SHP77 (cell line): ENCODE results near the gene ARSG.
A peak's percentile ranks its signal among the peaks of the same experiment; 100 is the strongest.
"Not testable (repeated sequence)": the region's sequence is repeated elsewhere in the genome, so short reads cannot be mapped to it uniquely, and the experiment has no call there.

Source experiments
- DNase-seq, 2 experiments: peaks; one replicate each; lab custom pipeline; 2025; lab: John Stamatoyannopoulos, UW

Gene ARSG

DNA sequence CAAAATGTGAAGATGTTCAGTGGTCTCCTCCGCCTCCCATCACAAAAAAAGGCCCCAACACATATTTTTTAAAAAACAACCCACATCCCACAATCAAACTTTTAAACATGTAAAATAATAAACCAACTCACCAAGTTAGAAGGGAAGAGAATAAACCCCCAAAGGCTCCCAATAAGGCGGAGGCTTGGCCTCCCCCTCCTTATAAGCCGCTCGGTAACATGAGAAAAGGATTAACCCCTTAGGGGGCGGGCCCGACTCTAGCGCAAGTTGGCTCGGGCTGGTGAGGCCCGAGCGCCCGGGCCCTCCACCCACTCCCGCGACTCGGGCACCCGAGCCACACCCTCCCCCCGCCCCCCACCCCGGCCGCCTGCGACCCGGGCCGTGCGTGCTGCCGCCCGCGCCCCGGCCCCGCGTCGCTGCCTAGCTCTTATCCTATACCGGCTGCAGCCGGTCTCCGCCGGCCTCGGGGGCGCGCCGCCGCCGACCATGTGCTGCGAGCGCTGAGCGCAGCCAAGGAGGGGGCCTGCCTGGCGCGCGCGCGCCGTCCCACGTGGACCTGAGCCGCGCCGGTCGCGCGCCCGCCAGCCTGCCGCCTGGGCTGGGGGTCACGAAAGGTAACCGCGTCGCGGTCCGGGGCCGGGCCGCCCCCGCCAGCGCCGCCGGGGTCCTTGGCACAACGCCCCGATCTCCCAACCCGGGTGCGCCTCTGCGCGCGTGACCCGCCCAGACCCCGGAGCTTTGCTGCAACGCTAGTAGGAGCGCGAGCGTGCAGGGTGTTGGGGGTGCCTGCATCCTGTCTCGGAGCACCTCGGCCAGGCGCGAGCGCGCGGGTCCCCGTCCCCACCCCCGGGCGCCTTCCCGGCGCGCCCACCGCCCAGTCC is at the start of gene ARSG, which contains the start of gene SLC16A6:
TSS of gene ARSG (plus strand) at position 541 of the 881 bp plus-strand sequence. CDS start 15,999 bp downstream, outside the sequence.
TSS of gene SLC16A6 (minus strand) at position 173 of the 881 bp plus-strand sequence. CDS start 12,807 bp downstream, outside the sequence.
- DNase-seq, result peak in 1 of 2 experiments; percentile 18

GRCh38 chr17:68246271-68247028 is 44.8 kb upstream of the ARSG start:
- DNase-seq, result no peak

DNA sequence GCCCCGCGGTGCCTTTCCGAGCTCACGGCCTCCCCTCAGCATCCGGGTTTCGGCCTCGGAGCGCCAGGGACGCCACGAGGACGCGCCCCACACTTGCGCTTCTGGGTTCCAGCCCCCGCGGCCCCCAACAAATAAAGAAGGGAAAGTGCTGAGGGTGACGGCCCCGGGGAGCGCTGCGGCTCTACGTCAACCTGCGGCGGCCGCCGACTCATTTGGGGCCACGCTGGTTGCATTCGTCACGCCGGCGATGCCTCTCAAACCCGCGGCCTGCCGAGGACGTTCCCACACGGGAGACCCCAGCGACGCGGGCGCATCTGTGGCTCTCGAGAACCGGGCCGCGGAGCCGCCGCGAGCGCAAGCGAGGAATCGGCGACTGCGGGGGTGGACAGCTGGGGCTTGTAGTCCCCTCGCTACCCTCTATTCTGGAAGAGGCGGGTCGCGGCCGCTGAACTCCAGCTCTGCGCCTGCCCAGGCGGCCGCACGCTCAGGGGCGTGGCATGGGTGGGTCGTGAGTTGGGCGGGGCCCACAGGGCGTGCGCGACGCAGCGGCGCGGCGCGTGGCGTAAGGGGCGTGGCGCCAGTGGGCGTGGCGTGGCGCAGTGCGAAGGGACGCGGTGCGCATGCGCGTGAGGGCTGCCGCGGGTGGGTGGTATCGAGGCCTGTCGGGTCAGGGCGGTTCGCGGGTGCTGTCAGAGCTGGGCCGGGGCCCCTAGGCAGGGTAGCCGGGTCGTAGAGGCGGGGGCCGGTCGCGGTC is 43.7 kb upstream of the ARSG start, which contains the start of gene AMZ2:
TSS of gene AMZ2 (plus strand) at position 599 of the 754 bp plus-strand sequence. CDS start 2,145 bp downstream, outside the sequence.
- DNase-seq, result peak; percentile 79 to 80

DNA sequence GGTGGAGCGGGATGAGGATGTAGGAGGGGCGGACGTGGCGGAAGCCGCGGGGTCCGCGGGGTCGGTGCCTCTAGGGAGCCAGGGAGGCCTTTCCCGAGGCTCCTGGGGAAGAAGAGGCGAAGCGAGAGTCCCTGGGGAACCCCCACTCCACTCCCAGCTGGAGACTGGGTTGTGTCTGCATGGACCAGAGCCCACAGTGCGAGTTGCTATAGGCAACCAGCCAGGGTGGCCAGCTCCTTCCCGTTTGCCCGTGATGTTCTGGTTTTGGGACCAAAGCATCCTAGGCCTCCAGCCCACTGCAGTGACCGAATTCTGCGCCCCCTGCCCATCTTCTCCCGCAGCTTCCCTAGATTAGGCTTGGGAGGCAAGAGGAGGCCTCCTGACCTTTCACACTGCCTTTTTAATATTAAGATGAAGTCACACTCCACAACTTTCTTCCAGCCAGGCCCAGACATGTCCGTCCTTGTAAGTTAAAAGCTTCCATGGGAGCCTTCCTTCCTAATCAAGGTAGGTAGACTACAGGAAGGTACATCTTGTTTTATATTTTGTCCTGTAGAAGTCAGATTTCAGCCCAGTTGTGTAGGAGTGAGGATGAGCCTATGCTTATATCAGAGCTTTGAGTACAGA is 43.0 kb upstream of the ARSG start:
- DNase-seq, result no peak

GRCh38 chr17:68248891-68249290 is 42.4 kb upstream of the ARSG start:
- no peak for DNase-seq

- no peak for DNase-seq
Observed at GRCh38 chr17:68249354-68249765, 41.9 kb upstream of the ARSG start.

GRCh38 chr17:68253426-68253825 is 37.9 kb upstream of the ARSG start:
- DNase-seq, result not testable (repeated sequence)

DNA sequence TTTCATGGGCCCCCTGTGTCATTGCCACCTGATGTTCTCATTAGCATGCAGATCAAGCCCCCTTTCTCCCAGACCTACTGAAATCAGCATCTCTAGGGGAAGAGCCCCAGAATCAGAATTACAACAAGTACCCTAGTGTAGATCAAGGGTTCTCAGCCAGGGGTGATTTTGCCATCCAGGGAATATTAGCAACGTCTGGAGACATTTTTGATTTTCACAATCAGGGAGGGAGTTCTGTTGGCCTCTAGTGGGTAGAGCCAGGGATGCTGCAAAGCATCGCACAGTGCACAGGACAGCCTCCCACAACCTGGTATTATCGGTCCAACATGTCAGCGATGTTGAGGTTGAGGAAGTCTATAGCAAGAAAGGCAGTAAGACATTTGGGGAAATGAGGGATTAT is 36.1 kb upstream of the ARSG start:
- DNase-seq, result no peak

- no peak for DNase-seq
Observed at GRCh38 chr17:68255731-68256538, 35.4 kb upstream of the ARSG start.

DNA sequence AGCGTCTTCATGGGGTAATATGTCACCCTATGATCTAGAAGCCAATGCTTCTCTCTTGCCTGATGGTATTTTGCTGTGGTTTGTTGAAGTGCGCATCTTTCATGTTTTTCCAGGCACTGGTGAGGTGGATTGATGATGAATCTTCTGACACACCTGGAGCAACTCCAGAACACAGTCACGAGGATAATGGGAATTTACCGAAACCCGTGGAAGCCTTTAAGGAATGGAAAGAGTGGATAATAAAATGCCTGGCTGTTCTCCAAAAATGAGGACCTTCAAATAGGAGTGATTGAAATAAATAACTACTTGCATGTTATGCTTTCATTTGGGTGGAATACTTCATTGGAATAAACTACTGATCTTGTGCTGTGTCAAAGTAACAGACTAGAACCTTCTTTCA is 34.6 kb upstream of the ARSG start:
- not testable (repeated sequence) for DNase-seq

DNA sequence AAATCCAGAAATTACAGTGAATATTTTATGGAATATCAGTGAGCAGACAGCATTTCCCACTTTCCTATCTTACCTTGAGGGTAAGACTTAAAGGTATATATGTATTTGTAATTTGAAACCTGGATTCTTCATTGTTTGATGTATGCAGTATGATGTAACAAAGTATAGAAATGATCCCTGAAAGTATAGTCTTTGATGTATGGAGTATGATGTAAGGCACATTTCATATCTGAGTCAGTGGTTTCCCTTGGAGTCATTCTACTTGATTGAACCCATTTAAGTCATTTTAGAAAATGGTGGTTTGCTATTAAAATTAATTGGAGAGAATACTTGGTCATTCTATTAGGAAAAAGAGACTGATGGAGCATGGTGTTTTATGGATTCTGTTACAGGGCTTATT is 33.4 kb upstream of the ARSG start:
- no peak for DNase-seq

GRCh38 chr17:68258890-68259647 is 32.2 kb upstream of the ARSG start:
- DNase-seq, result peak; percentile 18 to 28

DNA sequence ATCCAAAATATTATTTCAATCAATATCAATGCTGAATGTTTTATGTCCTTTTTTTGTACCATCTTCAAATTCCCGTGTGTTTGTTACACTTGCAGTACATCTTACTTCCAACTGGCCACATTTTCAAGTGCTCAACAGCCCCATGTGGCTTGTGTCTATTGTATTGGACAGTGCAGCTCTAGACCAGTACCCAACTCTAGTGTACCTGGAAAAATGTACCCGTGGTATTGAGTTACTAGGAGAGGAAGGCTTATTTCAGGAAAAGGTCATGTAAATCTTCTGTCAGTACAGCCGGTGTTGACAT is 31.7 kb upstream of the ARSG start:
- DNase-seq, result not testable (repeated sequence)

DNA sequence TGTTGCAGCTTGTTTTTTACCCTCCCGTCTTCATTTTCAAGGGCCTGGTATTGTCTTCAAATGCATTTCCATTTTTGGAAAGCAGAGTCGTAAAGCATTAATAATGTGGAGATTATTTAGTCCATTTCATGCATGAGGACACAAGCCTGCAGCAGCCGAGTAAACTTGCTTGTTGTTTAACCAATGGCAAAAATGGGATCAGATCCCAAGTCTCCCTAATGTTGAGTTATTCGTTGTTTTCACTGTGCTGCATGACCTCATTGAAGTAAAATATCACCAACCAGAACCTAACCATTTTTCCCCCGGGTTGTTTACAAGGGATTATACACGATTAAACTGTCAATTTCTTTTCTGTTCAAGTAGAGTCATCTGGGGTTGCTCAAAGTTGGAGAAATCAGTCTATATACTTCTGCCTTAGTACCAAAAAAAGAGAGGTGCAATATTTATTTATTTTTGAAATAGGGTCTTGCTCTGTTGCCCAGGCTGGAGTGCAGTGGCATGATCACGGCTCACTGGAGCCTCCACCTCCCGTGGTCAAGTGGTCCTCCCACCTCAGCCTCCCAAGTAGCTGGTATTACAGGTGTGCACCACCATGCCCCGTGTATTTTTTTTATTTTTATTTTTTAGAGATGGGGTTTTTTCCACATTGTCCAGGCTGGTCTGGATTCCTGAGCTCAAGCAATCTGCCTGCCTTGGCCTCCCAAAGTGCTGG is 31.1 kb upstream of the ARSG start:
- no peak for DNase-seq

DNA sequence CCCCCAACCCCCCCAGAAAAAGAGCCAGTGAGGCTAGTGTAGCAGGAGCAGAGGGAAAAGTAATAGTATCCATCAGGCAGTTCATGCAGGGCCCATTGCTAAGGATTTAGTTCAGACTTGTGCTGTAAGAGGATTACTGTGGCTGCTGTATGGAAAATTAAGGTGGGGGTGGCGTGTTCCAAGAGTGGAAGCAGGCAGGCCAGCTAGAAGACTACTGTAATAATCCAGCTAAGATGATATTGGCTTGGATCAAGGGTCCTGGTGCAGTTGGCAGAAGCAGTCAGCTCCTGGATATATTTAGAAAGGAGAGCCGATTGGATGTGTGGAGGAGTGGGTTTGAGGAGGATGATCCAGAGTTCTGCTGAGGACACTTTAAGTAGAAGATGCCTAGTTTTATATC is 28.8 kb upstream of the ARSG start:
- DNase-seq, result not testable (repeated sequence)

GRCh38 chr17:68263101-68263681 is 28.1 kb upstream of the ARSG start:
- DNase-seq, result peak in 1 of 2 experiments; percentile 23

GRCh38 chr17:68265833-68266232 is 25.5 kb upstream of the ARSG start:
- not testable (repeated sequence) for DNase-seq

DNA sequence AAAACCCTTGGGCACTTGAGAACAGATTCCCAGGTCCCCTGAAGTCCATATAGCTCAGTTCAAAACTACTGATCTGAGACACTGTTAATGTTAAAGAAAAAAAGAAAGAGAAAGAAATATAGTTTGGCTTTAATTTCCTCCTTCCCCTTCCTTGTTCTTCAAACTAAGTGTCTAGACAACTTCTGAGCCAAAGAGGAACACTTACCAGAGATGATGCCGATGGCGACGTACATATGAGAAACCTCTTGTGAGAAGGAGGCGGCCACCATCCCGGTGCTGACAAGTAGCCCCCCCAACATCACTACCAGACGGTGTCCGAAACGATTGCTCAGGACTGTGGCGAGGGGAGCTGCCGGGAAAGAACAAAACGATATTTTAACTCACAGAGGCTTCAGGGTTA is 17.6 kb upstream of the ARSG start:
- DNase-seq, result no peak

DNA sequence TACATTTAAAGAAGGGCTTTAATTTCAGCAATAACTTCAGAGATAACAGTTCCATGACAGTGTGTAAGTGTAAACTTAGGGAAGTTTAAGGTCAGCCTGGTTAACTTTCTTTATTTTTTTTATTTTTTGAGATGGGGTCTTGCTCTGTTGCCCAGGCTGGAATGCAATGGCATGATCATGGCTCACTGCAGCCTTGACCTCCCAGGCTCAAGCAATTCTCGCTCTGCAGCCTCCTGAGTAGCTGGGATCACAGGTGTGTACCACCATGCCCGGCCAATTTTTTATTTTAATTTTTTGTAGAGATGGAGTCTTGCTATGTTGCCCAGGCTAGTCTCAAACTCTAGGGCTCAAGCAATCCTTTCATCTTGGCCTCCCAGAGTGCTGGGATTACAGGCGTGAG is 15.0 kb upstream of the ARSG start:
- not testable (repeated sequence) for DNase-seq
